NCI-H748 treated with DMSO at 0.1 percent for 48 hours (cell line): Measurements from ENCODE around the gene AP2A2.
A peak's percentile ranks its signal among the peaks of the same experiment; 100 is the strongest.

Source experiments
- DNase-seq: peaks from one replicate; lab custom pipeline; 2025; lab: John Stamatoyannopoulos, UW

Gene AP2A2

GRCh38 chr11:898540-899190 lies 27.0 kb upstream of the AP2A2 start:
- no peak for DNase-seq

GRCh38 chr11:899724-900123 lies 25.9 kb upstream of the AP2A2 start:
- no peak for DNase-seq

- no peak for DNase-seq
Measured at GRCh38 chr11:900545-900944, 25.1 kb upstream of the AP2A2 start.

GRCh38 chr11:901452-902061 lies 24.1 kb upstream of the AP2A2 start:
- no peak for DNase-seq

- no peak for DNase-seq
Measured at GRCh38 chr11:904380-904779, 21.3 kb upstream of the AP2A2 start.

GRCh38 chr11:905952-906351 lies 19.7 kb upstream of the AP2A2 start:
- DNase-seq = no peak

- DNase-seq = no peak
Measured at GRCh38 chr11:907668-908067, 18.0 kb upstream of the AP2A2 start.

- DNase-seq = no peak
Measured at GRCh38 chr11:908273-908672, 17.4 kb upstream of the AP2A2 start.

- no peak for DNase-seq
Measured at GRCh38 chr11:909406-909805, 16.3 kb upstream of the AP2A2 start.

GRCh38 chr11:910044-910588 lies 15.6 kb upstream of the AP2A2 start:
- DNase-seq = no peak

GRCh38 chr11:910589-911030 lies 15.1 kb upstream of the AP2A2 start, which contains the start of gene CHID1:
TSS of gene CHID1 (minus strand) at chr11:910810. CDS start at chr11:904816, 5,994 bp downstream.
- DNase-seq = peak; percentile 63

GRCh38 chr11:911031-911889 lies 14.4 kb upstream of the AP2A2 start:
- no peak for DNase-seq

GRCh38 chr11:911890-912219 lies 13.8 kb upstream of the AP2A2 start:
- no peak for DNase-seq

GRCh38 chr11:912266-912665 lies 13.4 kb upstream of the AP2A2 start:
- DNase-seq = no peak

GRCh38 chr11:913043-913442 lies 12.6 kb upstream of the AP2A2 start:
- no peak for DNase-seq

GRCh38 chr11:914204-914603 lies 11.5 kb upstream of the AP2A2 start:
- no peak for DNase-seq

GRCh38 chr11:914747-915501 lies 10.7 kb upstream of the AP2A2 start:
- no peak for DNase-seq

- no peak for DNase-seq
Measured at GRCh38 chr11:917426-917825, 8.2 kb upstream of the AP2A2 start.

GRCh38 chr11:921921-922678 lies 3.6 kb upstream of the AP2A2 start:
- no peak for DNase-seq

GRCh38 chr11:923691-924405 lies 1.8 kb upstream of the AP2A2 start:
- DNase-seq = no peak
